H9 (cell line): ENCODE measurements around the gene STK25. TPM values are rescaled to one million over a fixed set of nuclear protein-coding genes. Genes with fewer than 3 reads are reported as not detected.
"Not testable (repeated sequence)": the region's sequence is repeated elsewhere in the genome, so short reads cannot be mapped to it uniquely, and the experiment has no call there.

Source experiments
- DNase-seq: peaks from one replicate; pipeline ENCODE4 v3.0.0-alpha.2; 2017
- H2AFZ ChIP-seq: one replicate; pipeline ENCODE4 v1.6.1; 2013; ENCODE audit warnings: mild to moderate bottlenecking, low read length, control low read depth, moderate library complexity
- H2AK5ac ChIP-seq: 2 replicates; pipeline ENCODE4 v1.6.1; 2013; ENCODE audit warnings: low read length, control low read depth, mixed read lengths; ENCODE audit not compliant: insufficient read length
- H2BK120ac ChIP-seq: one replicate; pipeline ENCODE4 v1.6.1; 2013; ENCODE audit warnings: low read depth, mild to moderate bottlenecking, low read length, control low read depth, inconsistent platforms; ENCODE audit not compliant: poor library complexity, severe bottlenecking
- H2BK12ac ChIP-seq: 2 replicates; pipeline ENCODE4 v1.6.1; 2013; ENCODE audit warnings: low read length, control low read depth, mixed read lengths, low read depth; ENCODE audit not compliant: insufficient read length
- H2BK15ac ChIP-seq: 2 replicates; pipeline ENCODE4 v1.6.1; 2013; ENCODE audit warnings: low read depth, low read length, control low read depth
- H2BK20ac ChIP-seq: one replicate; pipeline ENCODE4 v1.6.1; 2013; ENCODE audit warnings: low read depth, mild to moderate bottlenecking, low read length, control low read depth, inconsistent platforms; ENCODE audit not compliant: poor library complexity, severe bottlenecking
- H2BK5ac ChIP-seq: 2 replicates; pipeline ENCODE4 v1.6.1; 2013; ENCODE audit warnings: low read length, control low read depth, mixed read lengths; ENCODE audit not compliant: insufficient read length
- H3K14ac ChIP-seq: 2 replicates; pipeline ENCODE4 v1.6.1; 2013; ENCODE audit warnings: low read length, control low read depth; ENCODE audit not compliant: insufficient read depth
- H3K18ac ChIP-seq: 2 replicates; pipeline ENCODE4 v1.6.1; 2013; ENCODE audit warnings: low read depth, mild to moderate bottlenecking, mixed read lengths, low read length, control low read depth; ENCODE audit not compliant: insufficient read length
- H3K23ac ChIP-seq: 2 replicates; pipeline ENCODE4 v1.6.1; 2013; ENCODE audit warnings: low read length, control low read depth, mixed read lengths, low read depth; ENCODE audit not compliant: insufficient read length
- H3K23me2 ChIP-seq: 2 replicates; pipeline ENCODE4 v1.6.1; 2013; ENCODE audit warnings: low read depth, mild to moderate bottlenecking, mixed read lengths, low read length, control low read depth; ENCODE audit not compliant: insufficient read length, poor library complexity, severe bottlenecking
- H3K27ac ChIP-seq: 2 replicates; pipeline ENCODE4 v1.5.1; 2013; ENCODE audit warnings: low read length, control low read depth, mixed read lengths, low read depth; ENCODE audit not compliant: insufficient read length
- H3K27me3 ChIP-seq: 2 replicates; pipeline ENCODE4 v1.6.1; 2013; ENCODE audit warnings: low read length, control low read depth, inconsistent platforms; ENCODE audit not compliant: insufficient read depth
- H3K4ac ChIP-seq: 2 replicates; pipeline ENCODE4 v1.6.1; 2013; ENCODE audit warnings: low read depth, mild to moderate bottlenecking, control low read depth, inconsistent platforms, low read length, moderate library complexity
- H3K4me1 ChIP-seq: 2 replicates; pipeline ENCODE4 v1.6.1; 2013; ENCODE audit warnings: low read length, control low read depth, inconsistent platforms; ENCODE audit not compliant: insufficient read depth
- H3K4me2 ChIP-seq: 2 replicates; pipeline ENCODE4 v1.6.1; 2013; ENCODE audit warnings: low read length, control low read depth, mixed read lengths; ENCODE audit not compliant: insufficient read length, insufficient read depth
- H3K56ac ChIP-seq: 2 replicates; pipeline ENCODE4 v1.6.1; 2013; ENCODE audit warnings: low read depth, mild to moderate bottlenecking, mixed read lengths, low read length, control low read depth; ENCODE audit not compliant: insufficient read length
- H3K79me1 ChIP-seq: 2 replicates; pipeline ENCODE4 v1.6.1; 2013; ENCODE audit warnings: low read depth, mild to moderate bottlenecking, moderate library complexity, low read length, control low read depth, inconsistent platforms; ENCODE audit not compliant: insufficient read depth, poor library complexity, severe bottlenecking
- H3K79me2 ChIP-seq: 2 replicates; pipeline ENCODE4 v1.6.1; 2013; ENCODE audit warnings: low read length, control low read depth, inconsistent platforms; ENCODE audit not compliant: insufficient read depth
- H3K9ac ChIP-seq: 2 replicates; pipeline ENCODE4 v1.6.1; 2013; ENCODE audit warnings: low read length, control low read depth, mixed read lengths; ENCODE audit not compliant: insufficient read length; ENCODE audit errors: extremely low read depth
- H3K9me3 ChIP-seq: one replicate; pipeline ENCODE4 v1.6.1; 2013; ENCODE audit warnings: low read depth, low read length, inconsistent platforms; ENCODE audit not compliant: control insufficient read depth
- H3T11ph ChIP-seq: one replicate; pipeline ENCODE4 v1.6.1; 2013; ENCODE audit warnings: mild to moderate bottlenecking, low read length, control low read depth, inconsistent platforms
- H4K20me1 ChIP-seq: one replicate; pipeline ENCODE4 v1.6.1; 2013; ENCODE audit not compliant: control insufficient read depth, insufficient read length, insufficient read depth
- H4K5ac ChIP-seq: 2 replicates; pipeline ENCODE4 v1.6.1; 2013; ENCODE audit warnings: low read depth, mild to moderate bottlenecking, mixed read lengths, low read length, control low read depth; ENCODE audit not compliant: insufficient read length
- H4K8ac ChIP-seq: replicated peaks from 2 replicates; pipeline ENCODE4 v1.6.1; 2013; ENCODE audit warnings: low read length, control low read depth, mixed read lengths, low read depth; ENCODE audit not compliant: insufficient read length
- H4K91ac ChIP-seq: 2 replicates; pipeline ENCODE4 v1.6.1; 2013; ENCODE audit warnings: low read depth, mild to moderate bottlenecking, moderate library complexity, mixed read lengths, low read length, control low read depth; ENCODE audit not compliant: insufficient read length
- H3K27ac Mint-ChIP-seq, 3 experiments: 2 replicates in 2 of 3; 3 replicates in 1 of 3; pipeline ENCODE4 v1.8.0; 2020 to 2021; ENCODE audit warnings: mixed read lengths in 3 of 3, mild to moderate bottlenecking in 1 of 3, moderate library complexity in 1 of 3
- H3K27me3 Mint-ChIP-seq: 2 replicates; pipeline ENCODE4 v1.8.0; 2021; ENCODE audit warnings: low read depth, mild to moderate bottlenecking, moderate library complexity, mixed read lengths
- H3K36me3 Mint-ChIP-seq, 3 experiments: 2 replicates in 2 of 3; 3 replicates in 1 of 3; pipeline ENCODE4 v1.8.0; 2020 to 2021; ENCODE audit warnings: low read depth in 3 of 3, mixed read lengths in 3 of 3; ENCODE audit not compliant: insufficient read depth in 1 of 3
- H3K4me1 Mint-ChIP-seq, 2 experiments: 2 replicates each; pipeline ENCODE4 v1.8.0; 2020; ENCODE audit warnings: mixed read lengths in 2 of 2
- H3K4me3 Mint-ChIP-seq, 2 experiments: 2 replicates in 1 of 2; 3 replicates in 1 of 2; pipeline ENCODE4 v1.8.0; 2020 to 2021; ENCODE audit warnings: mild to moderate bottlenecking in 2 of 2, mixed read lengths in 2 of 2, moderate library complexity in 1 of 2
- H3K9me3 Mint-ChIP-seq, 2 experiments: 2 replicates in 1 of 2; 3 replicates in 1 of 2; pipeline ENCODE4 v1.8.0; 2020; ENCODE audit warnings: mild to moderate bottlenecking in 2 of 2, mixed read lengths in 2 of 2, moderate library complexity in 1 of 2
- CTCF ChIP-seq: fragments of 200-600 bp; sonication (generic); conservative IDR thresholded peaks from 3 replicates; pipeline ENCODE4 v1.8.0; 2021; ENCODE audit warnings: antibody characterized with exemption, mild to moderate bottlenecking
- WGBS: extraction: QIAGEN DNeasy Blood & Tissue Kit; methylation state at CpG from one replicate; pipeline ENCODE4 v1.1.7; 2013; ENCODE audit warnings: missing lambda C conversion rate, low lambda C conversion rate, mixed read lengths; ENCODE audit not compliant: insufficient read length; ENCODE audit errors: extremely low coverage; 5-methylcytosine and 5-hydroxymethylcytosine counted together
- total RNA-seq: library from RNA; stranded (reverse); gene quantifications from 2 replicates; pipeline ENCODE4 v1.2.1, GENCODE V29; 2021

Gene STK25
- total RNA-seq, 1 experiment from 2014 or later = 189 TPM

GRCh38 chr2:241451840-241452506, 56.4 kb downstream of the STK25 start:
- Mint-ChIP-seq H3K4me3 (no peak overlapping the region), H3K9me3 (no peaks in the 10 kb centered on the region), H3K27me3 (no peaks in the 10 kb centered on the region)

GRCh38 chr2:241450092-241450491, 58.3 kb downstream of the STK25 start:
- H4K8ac ChIP-seq, H3K79me1 ChIP-seq, H2BK12ac ChIP-seq, H2BK20ac ChIP-seq, H3K4me1 ChIP-seq, H3K4me1 Mint-ChIP-seq, H2AK5ac ChIP-seq, H3K27ac Mint-ChIP-seq, H4K5ac ChIP-seq, H3K27ac ChIP-seq, DNase-seq, H3K9me3 Mint-ChIP-seq, H3K4ac ChIP-seq, H3K9me3 ChIP-seq, H3K27me3 ChIP-seq, H3K27me3 Mint-ChIP-seq, H3K14ac ChIP-seq, H4K91ac ChIP-seq, H3K23me2 ChIP-seq, H3K18ac ChIP-seq, H3K56ac ChIP-seq, H2BK120ac ChIP-seq, H2BK15ac ChIP-seq, H3K4me3 Mint-ChIP-seq, H3K79me2 ChIP-seq, H2AFZ ChIP-seq, H3T11ph ChIP-seq, H3K4me2 ChIP-seq, H3K23ac ChIP-seq, H2BK5ac ChIP-seq, H3K9ac ChIP-seq, H3K36me3 Mint-ChIP-seq, H4K20me1 ChIP-seq: not testable (repeated sequence)
- WGBS = no CpG with 5 or more reads among the region's 7 CpGs

More at GRCh38 chr2:241451840-241452506, 56.4 kb downstream of the STK25 start:
- Histone ChIP-seq H3K9me3 (no peaks in the 10 kb centered on the region), H2AK5ac (no peak overlapping the region), H2BK15ac (no peak overlapping the region), H3K4ac (no peak overlapping the region), H3K18ac (no peak overlapping the region), H2AFZ (no peak overlapping the region), H3K4me1 (no peaks in the 10 kb centered on the region), H3K4me2 (no peak overlapping the region), H2BK5ac (no peak overlapping the region), H3K9ac (no peak overlapping the region), H3K56ac (no peak overlapping the region), H3K79me1 (no peaks in the 10 kb centered on the region), H3T11ph (no peak overlapping the region), H3K23ac (no peak overlapping the region), H4K20me1 (no peaks in the 10 kb centered on the region), H3K27ac (no peak overlapping the region), H3K27me3 (no peaks in the 10 kb centered on the region), H3K79me2 (no peaks in the 10 kb centered on the region), H2BK20ac (no peak overlapping the region), H4K91ac (no peak overlapping the region), H3K14ac (no peak overlapping the region), H4K8ac (no peak overlapping the region), H4K5ac (no peak overlapping the region), H3K23me2 (no peaks in the 10 kb centered on the region), H2BK120ac (no peak overlapping the region), H2BK12ac (no peak overlapping the region)
- TF ChIP-seq CTCF = no peak
- Mint-ChIP-seq H3K27ac (no peak overlapping the region), H3K36me3 (0 out of 7 replicates have a peak, but pooled peaks cover 0 to 4% (median 0%) of the 10 kb centered on the region in 3 experiments), H3K4me1 (peaks cover 0 to 4% of the 10 kb centered on the region in 2 experiments; a peak in 1 of 4 replicates)
- WGBS = no CpG with 5 or more reads among the region's 10 CpGs
- no peak for DNase-seq
